Ecto neural progenitor cell (in vitro differentiated cells): ENCODE measurements around the gene RUSC2.

ENCODE experiments used
- DNase-seq: peaks from one replicate; pipeline ENCODE4 v3.0.0-alpha.2; 2018; ENCODE audit warnings: low spot score

RUSC2 gene, protein sequence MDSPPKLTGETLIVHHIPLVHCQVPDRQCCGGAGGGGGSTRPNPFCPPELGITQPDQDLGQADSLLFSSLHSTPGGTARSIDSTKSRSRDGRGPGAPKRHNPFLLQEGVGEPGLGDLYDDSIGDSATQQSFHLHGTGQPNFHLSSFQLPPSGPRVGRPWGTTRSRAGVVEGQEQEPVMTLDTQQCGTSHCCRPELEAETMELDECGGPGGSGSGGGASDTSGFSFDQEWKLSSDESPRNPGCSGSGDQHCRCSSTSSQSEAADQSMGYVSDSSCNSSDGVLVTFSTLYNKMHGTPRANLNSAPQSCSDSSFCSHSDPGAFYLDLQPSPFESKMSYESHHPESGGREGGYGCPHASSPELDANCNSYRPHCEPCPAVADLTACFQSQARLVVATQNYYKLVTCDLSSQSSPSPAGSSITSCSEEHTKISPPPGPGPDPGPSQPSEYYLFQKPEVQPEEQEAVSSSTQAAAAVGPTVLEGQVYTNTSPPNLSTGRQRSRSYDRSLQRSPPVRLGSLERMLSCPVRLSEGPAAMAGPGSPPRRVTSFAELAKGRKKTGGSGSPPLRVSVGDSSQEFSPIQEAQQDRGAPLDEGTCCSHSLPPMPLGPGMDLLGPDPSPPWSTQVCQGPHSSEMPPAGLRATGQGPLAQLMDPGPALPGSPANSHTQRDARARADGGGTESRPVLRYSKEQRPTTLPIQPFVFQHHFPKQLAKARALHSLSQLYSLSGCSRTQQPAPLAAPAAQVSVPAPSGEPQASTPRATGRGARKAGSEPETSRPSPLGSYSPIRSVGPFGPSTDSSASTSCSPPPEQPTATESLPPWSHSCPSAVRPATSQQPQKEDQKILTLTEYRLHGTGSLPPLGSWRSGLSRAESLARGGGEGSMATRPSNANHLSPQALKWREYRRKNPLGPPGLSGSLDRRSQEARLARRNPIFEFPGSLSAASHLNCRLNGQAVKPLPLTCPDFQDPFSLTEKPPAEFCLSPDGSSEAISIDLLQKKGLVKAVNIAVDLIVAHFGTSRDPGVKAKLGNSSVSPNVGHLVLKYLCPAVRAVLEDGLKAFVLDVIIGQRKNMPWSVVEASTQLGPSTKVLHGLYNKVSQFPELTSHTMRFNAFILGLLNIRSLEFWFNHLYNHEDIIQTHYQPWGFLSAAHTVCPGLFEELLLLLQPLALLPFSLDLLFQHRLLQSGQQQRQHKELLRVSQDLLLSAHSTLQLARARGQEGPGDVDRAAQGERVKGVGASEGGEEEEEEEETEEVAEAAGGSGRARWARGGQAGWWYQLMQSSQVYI (N-terminal part only)

DNA sequence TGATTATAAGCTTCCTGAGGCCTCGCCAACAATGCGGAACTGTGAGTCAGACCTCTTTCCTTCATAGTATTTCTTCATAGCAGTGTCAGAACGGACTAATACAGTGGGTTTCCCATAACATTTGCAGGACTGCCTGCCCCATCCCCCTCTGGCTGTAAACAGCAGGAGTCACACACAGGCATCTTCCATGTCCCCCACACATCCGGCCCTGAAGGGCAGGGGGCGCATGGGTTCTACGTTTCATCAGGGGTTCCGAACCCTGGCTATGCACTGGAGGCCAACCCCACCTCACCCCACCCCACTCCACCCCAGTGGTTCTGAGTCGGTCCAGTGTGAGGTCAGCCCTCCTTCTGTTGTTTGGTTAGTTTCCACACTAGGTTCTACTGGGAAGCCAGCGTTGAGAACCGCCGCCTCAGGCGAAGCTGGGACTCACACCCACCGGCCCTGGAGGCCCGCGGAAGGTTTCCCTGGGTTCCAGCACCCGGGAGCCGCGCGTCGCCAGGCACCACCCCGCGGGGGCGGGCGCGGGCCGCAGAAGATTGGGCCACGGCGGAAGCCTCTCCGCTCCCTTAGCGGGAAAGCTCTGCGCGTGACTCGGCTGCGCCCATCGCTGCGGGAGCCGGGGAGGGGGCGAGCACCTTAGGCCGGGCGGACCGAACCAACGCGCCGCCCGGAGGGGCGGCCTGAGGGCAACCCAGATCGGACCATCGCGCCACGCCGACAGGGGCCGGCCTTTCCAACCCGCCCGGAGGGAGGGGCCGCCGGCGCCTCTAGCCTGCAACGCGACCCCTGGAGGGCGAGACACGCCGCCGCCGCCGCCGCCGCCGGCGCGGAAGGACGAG, at the start of gene RUSC2:
TSS of gene RUSC2 (plus strand) at position 799 of the 842 bp plus-strand sequence. CDS start 56,411 bp downstream, outside the sequence.
- DNase-seq, result peak; percentile 90

DNA sequence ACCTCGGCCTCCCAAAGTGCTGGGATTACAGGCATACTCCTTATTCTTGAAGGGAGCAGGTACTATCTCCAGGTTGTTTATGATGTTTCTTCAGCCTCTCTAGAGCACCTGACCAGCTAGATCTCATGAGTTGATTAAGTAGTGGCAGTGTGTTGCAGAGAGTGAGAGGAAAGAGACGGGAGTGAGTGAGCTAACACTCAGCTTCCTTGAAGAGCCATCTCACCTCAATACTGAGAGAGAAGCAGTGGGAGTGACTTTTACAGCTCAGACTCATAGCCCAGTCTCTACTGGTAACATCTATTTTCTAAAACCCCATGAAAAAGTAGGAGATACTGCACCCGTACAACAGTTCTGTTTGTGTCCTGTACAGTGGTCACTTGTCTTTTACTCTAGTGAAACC, 43.9 kb upstream of the RUSC2 start:
- DNase-seq, result no peak

DNA sequence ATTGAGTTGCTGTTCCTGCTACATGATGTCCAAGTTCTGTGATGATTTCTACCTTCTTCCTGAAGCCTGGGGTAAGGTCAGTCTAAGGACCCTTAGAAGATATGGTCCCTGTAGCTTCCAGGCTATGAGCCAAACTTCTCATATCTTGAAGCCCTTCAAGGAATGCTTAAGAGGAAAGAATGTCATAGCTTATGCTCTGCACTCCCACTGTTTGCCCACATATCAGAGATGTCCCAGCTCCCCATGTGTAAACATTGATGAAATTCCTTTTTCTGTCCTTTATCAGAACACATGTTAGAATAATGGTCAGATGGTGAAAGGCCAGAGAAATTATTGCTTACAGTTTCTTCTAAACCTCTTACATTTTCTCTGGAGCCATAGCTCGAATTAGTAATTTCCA, 41.4 kb upstream of the RUSC2 start:
- DNase-seq, result no peak

GRCh38 chr9:35452481-35452880, 37.4 kb upstream of the RUSC2 start:
- DNase-seq, result no peak

DNA sequence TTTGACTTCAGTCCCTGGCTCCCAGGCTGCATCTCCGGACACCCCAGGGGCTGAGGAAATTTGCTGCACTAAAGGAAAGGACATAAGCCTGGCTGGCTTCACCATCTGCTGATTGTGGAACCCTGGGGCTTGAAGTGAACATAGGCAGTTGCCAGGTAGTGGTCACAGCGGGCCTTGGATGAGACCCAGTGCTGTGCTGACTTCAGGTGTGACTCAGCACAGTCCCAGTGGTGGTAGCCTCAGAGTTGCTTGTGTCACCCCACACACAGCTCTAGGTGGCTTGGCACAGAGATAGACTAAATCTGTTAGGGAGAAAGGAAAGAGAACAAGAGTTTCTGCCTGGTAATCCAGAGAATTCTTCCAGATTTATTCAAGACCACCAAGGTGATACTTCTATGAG, 36.1 kb upstream of the RUSC2 start:
- no peak for DNase-seq

GRCh38 chr9:35464141-35465025, 25.5 kb upstream of the RUSC2 start:
- DNase-seq, result no peak

DNA sequence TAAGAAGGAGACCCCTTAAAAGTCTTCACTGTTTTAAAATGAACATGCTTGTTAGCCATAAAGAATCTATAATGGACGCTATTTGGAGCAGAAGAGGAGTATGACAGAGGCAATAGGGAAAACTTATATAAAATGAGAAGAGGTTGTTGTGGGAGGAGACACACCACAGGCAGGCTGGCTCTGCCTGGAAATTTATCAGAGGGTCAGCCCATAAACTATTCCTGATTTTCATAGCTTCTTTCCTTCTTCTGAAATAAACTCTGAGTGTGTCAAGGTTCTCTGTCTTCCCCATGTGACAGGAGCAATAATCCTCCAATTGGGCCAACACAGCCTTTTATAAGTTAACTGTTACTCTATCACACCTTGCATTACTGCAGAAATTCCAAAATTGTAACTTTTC, 19.6 kb upstream of the RUSC2 start:
- no peak for DNase-seq

GRCh38 chr9:35470894-35471293, 19.0 kb upstream of the RUSC2 start:
- no peak for DNase-seq

- DNase-seq, result no peak
Observed at GRCh38 chr9:35476596-35476995, 13.3 kb upstream of the RUSC2 start.

DNA sequence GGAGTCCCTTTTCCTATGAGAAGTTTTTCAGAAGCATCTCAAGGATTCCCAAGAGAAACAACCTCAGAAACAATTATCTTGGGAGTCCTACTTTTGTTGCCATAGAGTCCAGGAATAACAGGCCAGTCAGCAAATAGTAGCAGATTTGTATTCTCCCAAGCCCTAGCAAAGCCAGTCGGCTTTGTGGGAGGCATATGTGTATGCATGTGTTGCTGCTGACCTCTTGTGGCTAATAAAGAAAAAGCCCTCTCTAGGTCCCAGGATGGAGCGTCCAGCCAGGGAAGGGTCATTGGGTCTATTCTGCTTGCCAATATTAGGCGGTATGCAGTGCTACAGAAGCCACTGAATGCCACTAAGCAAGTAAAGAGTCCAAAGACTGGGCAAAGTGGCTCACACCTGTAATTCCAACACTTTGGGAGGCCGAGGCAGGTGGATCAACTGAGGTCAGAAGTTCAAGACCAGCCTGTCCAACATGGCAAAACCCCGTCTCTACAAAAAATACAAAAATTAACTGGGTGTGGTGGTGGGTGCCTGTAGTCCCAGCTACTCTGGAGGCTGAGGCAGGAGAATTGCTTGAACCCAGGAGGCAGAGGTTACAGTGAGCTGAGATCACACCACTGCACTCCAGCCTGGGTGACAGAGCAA, 12.6 kb upstream of the RUSC2 start:
- peak; percentile 66 for DNase-seq

DNA sequence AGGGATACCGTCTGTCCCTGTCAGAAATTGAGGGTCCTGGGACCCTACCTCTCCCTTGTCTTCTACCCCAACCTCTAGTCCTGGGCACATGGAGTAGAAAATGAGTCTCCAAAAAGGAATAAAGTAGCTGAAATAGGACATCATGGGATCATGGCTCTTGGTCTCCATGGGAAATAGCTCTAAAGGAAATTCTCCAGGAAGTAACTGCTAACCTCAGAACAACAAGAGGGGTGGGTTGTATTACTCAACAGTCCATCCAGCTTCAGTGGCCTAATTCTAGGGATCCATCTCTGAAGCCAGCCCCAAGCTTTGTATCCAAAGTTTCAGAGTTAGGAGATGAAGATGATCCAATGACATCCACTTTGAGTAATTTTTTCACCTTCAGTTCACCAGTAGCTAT, 11.0 kb upstream of the RUSC2 start:
- no peak for DNase-seq

GRCh38 chr9:35481347-35481975, 8.4 kb upstream of the RUSC2 start:
- DNase-seq, result no peak

DNA sequence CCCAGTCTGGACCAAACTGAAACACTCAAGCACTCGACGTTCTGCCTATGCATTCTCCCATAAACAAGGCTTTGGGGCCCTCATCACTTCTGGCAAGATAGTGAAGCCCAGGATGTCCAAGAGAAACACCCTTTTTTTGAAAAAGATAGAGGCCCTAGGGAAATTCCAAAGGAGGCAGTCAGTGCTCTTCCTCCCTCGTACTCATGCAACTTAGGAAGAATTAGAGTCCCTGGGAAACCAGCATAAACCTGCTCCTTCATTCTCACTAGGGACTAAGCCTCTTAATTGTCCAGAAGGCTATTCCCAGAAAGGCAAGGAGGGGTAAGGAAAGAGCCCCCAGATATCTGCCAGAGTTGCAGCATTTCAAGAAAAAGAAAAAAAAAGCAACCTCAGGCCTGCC, 7.8 kb upstream of the RUSC2 start:
- no peak for DNase-seq

DNA sequence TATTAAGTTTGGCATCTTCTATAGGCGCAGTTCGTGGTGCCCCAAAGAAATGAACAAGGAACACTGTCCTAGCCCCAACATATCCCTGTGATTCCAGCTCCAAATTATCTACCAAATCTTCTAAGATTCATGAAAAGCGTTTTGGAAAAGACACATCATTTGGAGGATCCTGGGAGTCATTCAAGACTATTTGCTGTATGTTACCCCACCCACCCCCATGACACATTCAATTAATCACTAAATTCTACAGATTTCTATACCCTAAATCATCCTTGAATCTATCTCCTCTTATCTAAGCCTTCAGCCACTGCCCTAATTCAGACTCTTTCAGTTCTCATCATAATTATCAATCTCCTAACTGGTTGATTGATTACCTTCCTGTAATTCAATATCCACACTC, 5.5 kb upstream of the RUSC2 start:
- no peak for DNase-seq

DNA sequence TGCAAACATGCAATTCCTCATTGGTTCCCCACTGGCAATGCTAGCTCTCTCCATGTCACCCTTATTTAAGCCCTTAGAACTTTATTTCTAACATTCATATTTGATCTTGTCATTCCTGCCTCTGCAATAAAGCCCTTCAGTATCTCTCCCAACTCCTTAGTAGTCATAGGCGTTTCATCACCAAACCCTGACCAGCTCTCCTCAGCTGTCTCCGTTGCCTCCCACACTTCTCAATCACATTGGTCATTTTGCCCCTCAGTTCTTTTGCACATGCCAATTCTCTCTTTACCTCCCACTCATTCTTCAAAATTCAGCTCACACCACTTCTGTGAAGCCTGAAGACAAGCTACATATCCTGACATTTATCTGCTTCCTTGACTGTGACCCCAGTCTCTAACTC, 2.8 kb upstream of the RUSC2 start:
- no peak for DNase-seq

DNA sequence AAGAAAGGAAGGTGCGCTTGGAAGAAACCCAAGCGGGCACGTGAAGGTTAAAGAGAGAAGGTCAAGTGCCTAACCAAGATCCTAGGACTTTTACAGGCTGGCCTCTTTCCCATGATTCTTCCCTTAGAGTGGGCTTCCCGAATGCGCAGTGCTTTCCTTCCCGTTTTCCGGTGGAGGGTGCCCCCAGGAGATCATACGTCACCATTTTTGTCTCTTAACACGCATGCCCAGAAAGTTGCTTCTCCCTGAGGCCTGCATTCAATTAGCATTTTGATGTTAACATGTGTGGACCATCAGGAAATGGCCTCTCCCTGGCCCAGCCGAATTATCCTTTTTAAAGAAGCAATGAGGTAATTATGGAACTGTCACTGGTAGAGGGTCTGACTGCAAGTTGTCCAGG, 1.9 kb upstream of the RUSC2 start:
- DNase-seq, result no peak

GRCh38 chr9:35488566-35489312, 1.2 kb upstream of the RUSC2 start:
- no peak for DNase-seq

DNA sequence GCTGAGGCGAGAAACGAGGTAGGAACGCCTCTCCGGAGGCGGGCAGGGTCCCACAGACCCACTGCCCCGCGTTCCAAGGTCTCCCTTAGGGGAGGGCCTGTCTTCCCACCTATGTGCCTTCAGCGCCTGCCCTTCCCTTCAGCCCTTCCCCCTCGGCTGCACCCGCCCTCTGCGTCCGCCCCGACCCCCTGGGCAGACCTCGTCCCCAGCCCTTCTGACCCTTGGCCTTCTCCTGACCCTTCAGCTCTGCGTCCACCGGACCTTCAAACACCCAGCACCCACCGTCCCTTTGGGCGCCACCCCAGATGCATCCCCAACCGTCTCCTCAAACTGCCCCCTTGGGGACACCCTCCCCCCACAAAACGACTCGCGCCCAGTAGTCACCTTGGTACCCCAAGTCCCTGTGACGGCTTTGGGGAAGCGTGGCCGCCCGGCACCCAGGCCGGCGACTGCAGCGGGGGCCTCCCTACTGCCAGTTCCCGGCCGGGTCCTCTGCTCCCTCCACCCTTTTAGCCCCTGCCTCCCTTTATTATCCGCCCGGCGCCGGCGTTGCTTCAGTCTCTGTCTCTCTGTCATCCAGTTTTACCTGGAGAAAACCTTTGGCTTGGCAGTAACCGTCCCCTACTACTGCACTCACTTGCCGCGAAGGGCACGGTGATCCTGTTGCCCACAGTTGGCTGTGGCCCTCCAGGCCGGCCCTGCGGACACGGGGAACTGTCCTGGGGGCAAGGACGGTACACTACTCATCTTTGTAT, 421 bp downstream of the RUSC2 start:
- peak; percentile 55 for DNase-seq
